Measurements from ENCODE around the gene RAPGEF3.
A peak's percentile ranks its signal among the peaks of the same experiment; 100 is the strongest.

Gene RAPGEF3

DNA sequence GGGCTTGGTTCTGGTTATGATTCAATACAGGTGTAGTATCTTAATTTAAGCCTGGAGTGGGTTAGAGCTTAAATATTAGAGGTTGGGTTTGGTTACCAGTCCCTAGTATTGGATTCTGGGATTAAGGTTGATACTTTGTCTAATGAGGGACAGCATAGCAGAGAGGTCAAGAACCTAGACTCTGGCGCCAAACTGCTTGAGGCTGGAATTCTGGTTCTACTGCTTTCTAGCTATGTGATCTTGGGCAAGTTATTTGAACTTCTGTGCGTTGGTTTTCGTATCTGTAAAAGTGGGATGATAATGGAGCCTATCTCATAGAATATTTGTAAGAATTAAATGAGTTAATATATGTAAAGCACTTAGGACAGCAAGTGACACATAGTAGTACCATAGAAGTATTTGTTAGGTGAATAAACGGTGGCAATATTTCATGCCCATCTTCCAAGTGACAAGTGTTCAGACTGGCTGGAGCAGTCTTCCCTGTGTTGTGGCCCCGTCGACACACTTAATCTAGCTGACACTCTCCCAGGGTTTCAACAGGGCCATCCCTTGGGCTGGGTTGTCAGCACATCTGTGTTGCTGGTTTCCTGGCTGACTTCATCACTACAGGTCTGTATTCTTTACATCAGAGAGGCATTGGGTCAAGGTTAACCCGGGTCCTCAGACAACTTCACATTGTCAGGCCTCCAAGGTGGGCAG, 36.4 kb downstream of the RAPGEF3 start:
- no peak for DNase-seq
- no peak for TF ChIP-seq CTCF (IDR thresholded peaks at IDR 0.05; ENCODE audit: low read depth, low read length)
- no peaks in the 10 kb centered on the region for H3K9me3 ChIP-seq (ENCODE audit: severe bottlenecking)
- no peak overlapping the region for H3K4me3 ChIP-seq (ENCODE audit: low read depth, low read length)
- H3K27ac ChIP-seq, result no peak overlapping the region
- no peaks in the 10 kb centered on the region for H3K27me3 ChIP-seq (ENCODE audit: insufficient read depth, low read depth, severe bottlenecking)
- H3K36me3 ChIP-seq, result no peaks in the 10 kb centered on the region

GRCh38 chr12:47721431-47721973, 37.2 kb downstream of the RAPGEF3 start:
- Histone ChIP-seq H3K4me3 (ENCODE audit: low read depth, low read length) (no peak overlapping the region), H3K27ac (no peak overlapping the region), H3K36me3 (no peaks in the 10 kb centered on the region), H3K9me3 (ENCODE audit: severe bottlenecking) (no peaks in the 10 kb centered on the region), H3K27me3 (ENCODE audit: insufficient read depth, low read depth, severe bottlenecking) (no peaks in the 10 kb centered on the region)
- TF ChIP-seq CTCF (IDR thresholded peaks at IDR 0.05; ENCODE audit: low read depth, low read length), result no peak
- no peak for DNase-seq

- H3K4me3 ChIP-seq (ENCODE audit: low read depth, low read length), result no peak overlapping the region
- H3K27ac ChIP-seq, result no peak overlapping the region
- H3K27me3 ChIP-seq (ENCODE audit: insufficient read depth, low read depth, severe bottlenecking), result no peaks in the 10 kb centered on the region
Observed at GRCh38 chr12:47718531-47718930, 40.1 kb downstream of the RAPGEF3 start.

GRCh38 chr12:47717443-47718193, 41.1 kb downstream of the RAPGEF3 start:
- no peak overlapping the region for H3K27ac ChIP-seq
- DNase-seq, result peak; percentile 83
- no peaks in the 10 kb centered on the region for H3K36me3 ChIP-seq
- H3K27me3 ChIP-seq (ENCODE audit: insufficient read depth, low read depth, severe bottlenecking), result no peaks in the 10 kb centered on the region
- no peaks in the 10 kb centered on the region for H3K9me3 ChIP-seq (ENCODE audit: severe bottlenecking)
- TF ChIP-seq CTCF (IDR thresholded peaks at IDR 0.05; ENCODE audit: low read depth, low read length), result peak; percentile 96
- H3K4me3 ChIP-seq (ENCODE audit: low read depth, low read length), result no peak overlapping the region

More at GRCh38 chr12:47718531-47718930, 40.1 kb downstream of the RAPGEF3 start:
- no peaks in the 10 kb centered on the region for H3K36me3 ChIP-seq
- TF ChIP-seq CTCF (IDR thresholded peaks at IDR 0.05; ENCODE audit: low read depth, low read length), result no peak
- no peaks in the 10 kb centered on the region for H3K9me3 ChIP-seq (ENCODE audit: severe bottlenecking)
- DNase-seq, result no peak

- H3K27ac ChIP-seq, result no peak overlapping the region
- TF ChIP-seq CTCF (IDR thresholded peaks at IDR 0.05; ENCODE audit: low read depth, low read length), result no peak
- no peak overlapping the region for H3K4me3 ChIP-seq (ENCODE audit: low read depth, low read length)
- no peaks in the 10 kb centered on the region for H3K9me3 ChIP-seq (ENCODE audit: severe bottlenecking)
- no peak for DNase-seq
- H3K27me3 ChIP-seq (ENCODE audit: insufficient read depth, low read depth, severe bottlenecking), result no peaks in the 10 kb centered on the region
- no peaks in the 10 kb centered on the region for H3K36me3 ChIP-seq
Observed at GRCh38 chr12:47717046-47717442, 41.6 kb downstream of the RAPGEF3 start.
